Mucosa of gallbladder (tissue), 1 donor: ENCODE measurements around the gene IL10RB. TPM values are rescaled to one million over a fixed set of nuclear protein-coding genes. Genes with fewer than 3 reads are reported as not detected.
"Not testable (repeated sequence)": the region's sequence is repeated elsewhere in the genome, so short reads cannot be mapped to it uniquely, and the experiment has no call there.

ENCODE experiments used
- DNase-seq: peaks from one replicate; pipeline ENCODE4 v3.0.0-alpha.2; 2020; ENCODE audit warnings: low spot score
- total RNA-seq: library from RNA; stranded (reverse); gene quantifications from one replicate; pipeline ENCODE4 v1.2.1, GENCODE V29; 2021
- donor health status: DM: no; HTN: no; CAD: no.

IL10RB gene
- total RNA-seq, 1 donor from 2014 or later: 31.2 TPM

GRCh38 chr21:33301632-33302002 lies 35.5 kb downstream of the IL10RB start:
- DNase-seq: no peak

- DNase-seq: no peak
Measured at GRCh38 chr21:33302055-33302454, 35.9 kb downstream of the IL10RB start.

DNA sequence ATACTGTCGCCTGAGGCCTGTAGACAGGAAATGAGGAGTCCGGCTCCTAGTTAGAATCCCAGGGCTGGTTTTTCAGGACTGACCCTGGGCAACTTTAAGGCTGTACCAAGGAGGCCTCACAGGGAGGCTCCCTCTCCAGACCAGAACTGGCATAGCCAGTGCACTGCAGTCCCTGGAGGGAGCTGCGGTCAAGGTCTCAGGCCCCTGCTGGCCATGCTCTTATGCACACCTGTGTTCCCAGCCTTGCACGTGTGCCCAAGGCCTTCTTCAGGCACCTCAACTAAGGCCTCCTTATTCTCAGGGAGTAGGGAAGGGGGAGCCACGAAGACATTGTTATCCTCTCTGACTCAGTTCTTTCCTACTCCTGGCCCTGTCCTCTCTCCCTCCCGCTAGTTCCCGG lies 36.6 kb downstream of the IL10RB start:
- DNase-seq: no peak

DNA sequence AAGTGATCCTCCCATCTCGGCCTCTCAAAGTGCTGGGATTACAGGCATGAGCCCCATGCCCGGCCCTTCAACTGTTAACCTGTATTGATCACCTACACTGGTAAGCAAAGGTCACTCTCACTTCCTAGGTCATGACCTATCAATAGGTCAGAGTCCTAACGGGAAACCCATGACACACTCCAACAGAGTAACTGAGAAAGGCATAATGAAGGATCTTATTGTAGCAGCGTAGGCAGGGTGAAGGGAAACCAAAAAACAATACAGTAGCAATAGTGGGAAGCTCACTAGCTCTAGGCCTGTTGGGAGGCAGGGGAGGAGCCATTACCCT lies 39.1 kb downstream of the IL10RB start:
- DNase-seq: no peak

DNA sequence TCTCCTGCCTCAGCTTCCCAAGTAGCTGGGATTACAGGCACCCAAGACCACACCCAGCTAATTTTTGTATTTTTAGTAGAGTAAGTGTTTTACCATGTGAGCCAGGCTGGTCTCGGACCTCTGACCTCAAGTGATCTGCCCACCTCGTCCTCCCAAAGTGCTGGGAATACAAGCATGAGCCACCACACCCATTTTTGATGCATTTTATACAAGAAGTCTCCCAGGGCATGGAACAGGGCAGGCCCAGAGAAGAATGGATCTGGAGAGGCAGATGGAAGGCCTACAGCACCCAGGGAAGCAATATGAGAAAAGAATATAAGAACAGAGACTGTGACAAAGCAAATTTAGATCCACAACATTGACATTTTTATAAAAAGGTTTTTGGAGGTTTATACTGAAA lies 39.8 kb downstream of the IL10RB start:
- no peak for DNase-seq

GRCh38 chr21:33308586-33309490 lies 42.7 kb downstream of the IL10RB start:
- no peak for DNase-seq

DNA sequence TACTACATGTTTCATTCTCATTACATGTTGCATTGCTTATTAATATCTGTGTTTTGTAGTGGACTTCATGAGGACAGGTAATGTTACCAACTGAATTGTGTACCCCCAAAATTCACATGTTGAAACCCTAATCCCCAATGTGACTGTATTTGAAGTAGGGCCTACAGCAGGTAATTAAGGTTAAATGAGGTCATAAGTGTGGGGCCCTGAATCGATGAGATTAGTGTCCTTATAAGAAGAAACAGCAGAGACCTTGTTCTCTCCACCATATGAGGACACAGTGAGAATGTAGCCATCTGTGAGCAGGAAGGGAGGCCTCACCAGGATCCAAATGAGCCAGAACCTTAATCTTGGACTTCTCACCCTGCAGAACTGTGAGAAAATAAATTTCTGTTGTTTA lies 43.6 kb downstream of the IL10RB start:
- no peak for DNase-seq

DNA sequence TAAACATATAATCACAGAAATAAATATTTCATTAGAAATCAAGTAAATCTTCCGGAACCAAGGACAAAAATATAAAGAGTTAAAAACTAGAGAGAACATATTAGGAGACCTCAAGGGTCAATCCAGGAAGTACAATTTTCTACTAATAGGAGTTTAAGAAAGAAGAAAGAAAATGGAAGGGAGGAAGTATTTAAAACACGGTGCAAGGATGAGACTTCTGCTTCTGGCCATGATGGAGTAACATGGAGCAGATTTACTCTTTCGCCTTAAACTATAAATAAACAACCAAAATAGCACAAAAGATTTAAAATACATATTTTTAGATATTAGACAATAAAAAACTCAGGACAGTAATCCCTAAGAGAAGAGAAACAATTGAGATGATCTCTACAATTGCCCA lies 46.0 kb downstream of the IL10RB start:
- DNase-seq: no peak

DNA sequence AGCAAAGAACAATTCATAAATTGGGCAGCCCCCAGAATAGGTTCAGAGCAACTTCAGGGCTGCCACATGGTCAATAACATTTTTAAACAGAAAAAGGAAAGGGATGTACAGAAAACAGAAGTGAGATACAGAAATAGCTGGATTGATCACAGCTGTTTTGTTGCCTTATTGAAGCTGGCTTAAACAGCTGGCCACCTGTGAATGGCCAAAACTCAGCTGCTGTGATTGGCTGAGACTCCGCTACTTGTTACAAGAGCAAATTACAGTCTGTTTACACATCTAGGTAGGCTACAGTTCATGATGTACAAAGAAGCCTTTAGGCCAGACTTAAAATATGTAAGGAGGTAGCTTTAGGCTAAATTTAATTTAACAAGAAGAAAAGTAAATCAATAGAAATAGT lies 47.0 kb downstream of the IL10RB start:
- no peak for DNase-seq

DNA sequence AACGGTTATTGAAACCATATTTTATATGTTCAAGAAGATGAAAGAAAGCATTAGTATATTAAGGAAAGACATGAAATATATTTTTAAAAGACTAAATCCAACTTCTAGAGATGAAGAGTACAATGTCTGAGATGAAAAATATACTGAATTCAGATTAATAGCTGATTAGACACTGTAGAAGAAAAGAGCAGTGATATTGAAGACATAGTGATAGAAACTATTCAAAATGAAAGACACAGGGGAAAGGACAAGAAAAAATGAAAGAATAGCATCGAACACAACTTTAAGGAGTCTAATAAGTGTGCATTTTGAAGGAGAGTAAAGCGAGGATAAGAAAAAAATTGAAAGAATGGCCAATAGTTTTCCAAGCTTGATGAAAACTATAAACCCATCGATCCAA lies 47.4 kb downstream of the IL10RB start:
- DNase-seq: no peak

GRCh38 chr21:33314111-33314510 lies 47.9 kb downstream of the IL10RB start:
- no peak for DNase-seq

DNA sequence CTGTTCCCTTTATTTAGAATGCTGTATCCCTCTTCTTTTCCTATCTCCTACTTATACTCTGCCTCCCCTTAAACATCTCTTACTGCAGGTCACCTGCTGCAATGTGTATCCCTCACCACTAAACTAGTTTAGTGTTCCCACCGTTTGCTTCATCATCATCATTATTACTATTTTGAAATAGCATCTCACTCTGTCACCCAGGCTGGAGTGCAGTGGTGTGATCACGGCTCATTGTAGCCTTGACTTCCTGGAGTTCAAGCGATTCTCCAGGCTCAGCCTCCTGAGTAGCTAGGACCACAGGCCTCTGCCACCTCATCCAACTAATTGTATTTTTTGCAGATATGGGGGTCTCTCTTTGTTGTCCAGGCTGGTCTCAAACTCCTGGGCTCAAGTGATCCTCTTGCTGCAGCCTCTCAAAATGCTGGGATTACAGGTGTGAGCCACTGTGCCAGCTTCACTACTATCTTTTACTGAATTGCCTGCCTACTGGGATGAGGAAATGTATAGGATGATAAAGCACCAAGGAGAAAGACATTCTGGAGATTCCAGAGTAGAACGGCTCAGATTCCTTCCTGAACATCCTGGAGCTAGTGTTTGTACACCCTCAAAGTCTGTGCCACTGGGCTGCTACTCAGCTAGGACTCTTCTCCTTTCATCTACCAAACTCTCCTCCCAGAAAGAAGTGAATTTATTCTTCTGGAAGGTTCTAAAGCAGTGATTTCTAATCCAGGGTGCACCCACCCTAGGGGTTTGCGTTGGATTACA lies 50.0 kb downstream of the IL10RB start:
- no peak for DNase-seq

DNA sequence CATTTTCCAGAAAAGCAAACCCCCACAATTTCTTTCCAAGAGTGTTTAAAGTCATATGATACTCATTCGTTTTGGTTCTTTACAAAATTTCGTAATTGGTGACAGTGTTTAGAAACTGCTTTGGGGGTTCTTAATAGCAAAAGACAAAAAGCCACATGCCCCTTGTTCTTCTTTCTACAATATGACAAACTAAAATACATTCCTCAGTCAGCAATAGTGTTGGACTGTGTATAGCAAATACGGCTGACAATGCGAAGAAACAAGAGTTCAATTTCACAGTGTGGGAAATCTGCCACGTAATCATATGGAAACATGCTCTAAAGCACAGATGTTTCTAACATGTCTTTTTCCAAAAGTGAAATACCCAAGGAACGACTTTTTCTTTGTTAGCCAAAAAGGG lies 51.0 kb downstream of the IL10RB start:
- DNase-seq: no peak

GRCh38 chr21:33317786-33318486 lies 51.8 kb downstream of the IL10RB start:
- no peak for DNase-seq

DNA sequence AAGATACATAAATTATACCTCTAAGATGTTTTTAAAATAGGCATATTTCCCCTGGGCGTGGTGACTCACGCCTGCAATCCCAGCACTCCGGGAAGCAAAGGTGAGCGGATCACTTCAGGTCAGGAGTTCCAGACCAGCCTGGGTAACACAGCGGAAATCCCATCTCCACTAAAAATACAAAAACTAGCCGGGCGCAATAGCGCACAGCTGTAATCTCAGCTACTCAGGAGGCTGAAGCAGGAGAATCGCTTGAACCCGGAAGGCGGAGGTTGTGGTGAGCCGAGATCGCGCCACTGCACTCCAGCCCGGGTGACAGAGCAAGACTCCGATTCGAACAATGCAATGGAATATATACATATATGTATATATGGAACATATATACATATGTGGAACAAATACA lies 54.8 kb downstream of the IL10RB start:
- not testable (repeated sequence) for DNase-seq

- not testable (repeated sequence) for DNase-seq
Measured at GRCh38 chr21:33323610-33324009, 57.4 kb downstream of the IL10RB start.

DNA sequence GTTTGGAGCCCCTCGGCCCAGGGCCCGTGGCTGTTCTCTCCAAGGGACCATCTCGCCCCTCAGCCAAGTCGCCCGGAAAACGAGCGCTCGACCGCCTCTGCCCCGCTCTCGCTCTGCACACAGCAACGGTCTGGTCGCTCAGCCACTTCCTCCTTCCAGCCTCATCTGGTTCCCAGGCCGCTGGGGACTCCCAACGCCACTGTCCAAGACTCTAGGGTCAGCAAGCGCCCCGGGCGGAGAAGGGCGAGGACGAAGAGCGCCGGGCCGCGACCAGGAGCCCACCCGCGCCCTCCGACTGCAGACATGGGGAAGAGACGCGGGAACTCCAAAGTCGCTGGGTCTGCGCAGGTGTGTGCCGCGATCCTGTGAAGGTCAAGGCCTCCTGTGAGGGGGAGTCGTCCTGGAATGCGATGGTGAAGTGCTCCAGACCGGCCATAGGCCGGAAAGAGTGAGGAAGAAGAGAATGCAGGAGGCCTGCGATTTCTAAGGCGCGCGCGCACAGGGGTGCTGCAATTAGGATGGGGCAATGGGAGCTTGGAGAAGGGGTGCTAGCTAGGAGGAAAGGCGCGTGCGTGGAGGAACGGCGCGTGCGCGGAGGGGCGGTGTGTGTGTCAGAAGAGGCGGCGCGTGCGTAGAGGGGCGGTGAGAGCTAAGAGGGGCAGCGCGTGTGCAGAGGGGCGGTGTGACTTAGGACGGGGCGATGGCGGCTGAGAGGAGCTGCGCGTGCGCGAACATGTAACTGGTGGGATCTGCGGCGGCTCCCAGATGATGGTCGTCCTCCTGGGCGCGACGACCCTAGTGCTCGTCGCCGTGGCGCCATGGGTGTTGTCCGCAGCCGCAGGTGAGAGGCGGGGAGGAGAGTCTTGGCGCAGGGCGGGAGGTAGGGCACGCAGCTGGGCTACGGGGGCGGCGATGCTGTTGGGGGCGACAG lies 58.4 kb downstream of the IL10RB start, which contains the start of gene IFNAR1:
TSS of gene IFNAR1 (plus strand) at position 680 of the 931 bp plus-strand sequence. CDS start at position 766, 86 bp downstream.
- DNase-seq: peak; percentile 98

DNA sequence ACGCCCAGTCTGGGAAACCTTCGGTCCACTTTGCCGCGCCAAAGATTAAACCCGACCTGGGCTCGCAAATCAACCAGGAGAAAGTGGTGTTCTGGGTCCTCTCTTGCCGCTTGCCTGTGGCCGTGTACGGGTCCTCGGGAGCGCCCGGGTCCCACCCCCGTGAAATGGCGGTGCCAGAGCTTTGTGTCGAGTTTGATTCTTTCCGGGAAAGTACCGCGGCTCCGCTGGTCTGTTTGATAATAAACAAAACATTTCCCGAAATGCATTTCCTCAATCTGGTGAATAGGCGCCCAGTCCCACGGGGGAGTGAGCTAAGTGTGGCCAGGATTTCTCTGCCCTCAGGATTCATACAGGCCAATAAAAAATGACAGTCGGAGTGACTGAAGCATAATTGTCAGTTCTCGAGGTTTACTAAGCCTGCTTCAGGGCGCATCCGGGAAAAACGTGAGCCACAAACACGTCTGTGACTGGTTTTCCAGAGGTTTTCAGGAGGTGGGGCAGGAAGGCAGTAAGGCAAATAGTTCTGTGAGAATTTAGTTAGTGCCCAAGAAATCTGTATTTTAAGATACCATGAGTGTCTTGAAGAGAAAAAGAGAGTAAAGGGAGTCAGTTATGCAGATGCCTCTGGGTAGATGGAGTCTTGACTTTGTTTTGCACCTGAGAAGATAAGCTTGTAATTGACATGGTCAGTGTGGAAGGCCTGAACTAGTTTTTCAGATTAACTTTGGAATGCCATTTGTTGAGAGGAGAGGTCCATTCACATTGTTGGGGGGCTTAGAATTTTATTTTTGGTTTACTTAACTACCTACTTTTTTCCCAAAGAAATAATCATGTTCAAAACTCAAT lies 59.3 kb downstream of the IL10RB start:
- DNase-seq: peak; percentile 57

GRCh38 chr21:33327326-33327725 lies 61.2 kb downstream of the IL10RB start:
- no peak for DNase-seq

DNA sequence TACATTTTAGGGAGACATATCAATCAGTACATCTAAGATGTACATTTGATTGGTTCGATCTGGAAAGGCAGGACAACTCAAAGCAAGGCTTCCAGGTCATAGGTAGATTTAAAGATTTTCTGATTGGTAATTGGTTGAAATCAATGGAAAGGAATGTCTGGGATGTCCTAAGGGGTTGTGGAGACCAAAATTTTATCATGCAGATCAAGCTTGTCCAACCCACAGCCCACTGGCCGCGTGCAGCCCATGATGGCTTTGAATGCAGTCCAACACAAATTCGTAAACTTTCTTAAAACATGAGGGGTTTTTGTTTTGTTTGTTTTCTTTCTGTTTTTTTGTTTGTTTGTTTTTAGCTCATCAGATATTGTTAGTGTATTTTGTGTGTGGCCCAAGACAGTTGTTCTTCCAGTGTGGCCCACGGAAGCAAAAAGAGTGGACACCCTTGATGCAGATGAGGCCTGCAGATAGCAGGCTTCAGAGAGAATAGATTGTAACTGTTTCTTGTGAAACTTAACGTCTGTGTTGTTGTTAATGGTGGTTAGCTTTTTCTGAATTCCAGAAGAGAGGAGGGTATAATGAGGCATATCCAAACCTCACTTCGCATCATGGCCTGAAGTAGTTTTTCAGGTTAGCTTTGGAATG lies 61.7 kb downstream of the IL10RB start:
- no peak for DNase-seq
